ENCODE measurements around the gene GHDC. TPM values are rescaled to one million over a fixed set of nuclear protein-coding genes. Genes with fewer than 3 reads are reported as not detected.
A peak's percentile ranks its signal among the peaks of the same experiment; 100 is the strongest.

The GHDC gene
- total RNA-seq, 1 experiment from 2014 or later: 13.3 TPM

DNA sequence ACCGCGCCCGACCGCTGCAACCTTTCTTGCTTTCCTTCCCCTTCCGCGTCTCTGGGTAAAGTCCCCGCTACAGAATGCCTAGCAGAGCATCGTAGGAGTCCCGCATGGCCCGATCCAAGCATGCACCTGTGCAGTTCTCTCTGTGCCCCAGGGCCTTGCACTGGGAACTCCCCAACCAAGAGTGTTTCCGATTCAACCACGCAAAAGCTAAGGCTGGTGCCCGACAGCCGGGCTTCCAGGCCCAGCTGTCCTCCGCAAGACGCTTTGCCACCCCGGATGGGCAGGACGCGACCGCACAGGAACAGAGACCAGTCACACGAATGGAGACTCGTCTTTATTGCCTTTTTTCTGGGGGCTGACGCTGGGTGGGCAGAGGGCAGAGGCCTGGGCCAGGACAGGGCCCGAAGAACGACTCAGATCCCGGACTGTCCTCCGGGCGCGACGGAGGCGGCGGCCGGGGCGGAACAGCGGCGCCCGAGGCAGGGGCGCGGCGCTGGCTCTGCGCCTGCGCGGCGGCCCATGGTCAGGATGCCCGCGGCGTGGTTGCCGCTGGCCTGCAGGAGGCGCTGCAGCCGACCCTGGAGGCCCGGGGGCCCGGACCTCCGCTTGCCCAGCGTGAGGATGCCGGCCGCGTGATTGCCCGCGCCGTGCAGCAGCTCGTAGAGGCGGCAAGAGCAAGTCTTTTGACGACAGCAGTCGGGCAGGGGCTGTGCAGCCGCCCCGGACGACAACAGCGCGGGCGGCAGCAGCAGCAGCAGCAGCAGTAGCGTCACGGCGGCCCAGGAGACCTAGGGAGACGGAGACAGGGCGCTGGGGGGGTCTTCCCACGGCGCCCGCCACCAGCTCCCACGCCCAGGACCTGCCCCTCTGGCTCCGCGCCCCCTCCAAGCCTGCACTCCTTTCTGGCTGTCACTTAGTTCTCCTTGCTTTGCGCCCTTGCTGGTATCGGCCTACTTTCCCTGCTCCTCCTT lies 10.3 kb downstream of the GHDC start:
- no peak for DNase-seq (ENCODE audit: low read depth)

DNA sequence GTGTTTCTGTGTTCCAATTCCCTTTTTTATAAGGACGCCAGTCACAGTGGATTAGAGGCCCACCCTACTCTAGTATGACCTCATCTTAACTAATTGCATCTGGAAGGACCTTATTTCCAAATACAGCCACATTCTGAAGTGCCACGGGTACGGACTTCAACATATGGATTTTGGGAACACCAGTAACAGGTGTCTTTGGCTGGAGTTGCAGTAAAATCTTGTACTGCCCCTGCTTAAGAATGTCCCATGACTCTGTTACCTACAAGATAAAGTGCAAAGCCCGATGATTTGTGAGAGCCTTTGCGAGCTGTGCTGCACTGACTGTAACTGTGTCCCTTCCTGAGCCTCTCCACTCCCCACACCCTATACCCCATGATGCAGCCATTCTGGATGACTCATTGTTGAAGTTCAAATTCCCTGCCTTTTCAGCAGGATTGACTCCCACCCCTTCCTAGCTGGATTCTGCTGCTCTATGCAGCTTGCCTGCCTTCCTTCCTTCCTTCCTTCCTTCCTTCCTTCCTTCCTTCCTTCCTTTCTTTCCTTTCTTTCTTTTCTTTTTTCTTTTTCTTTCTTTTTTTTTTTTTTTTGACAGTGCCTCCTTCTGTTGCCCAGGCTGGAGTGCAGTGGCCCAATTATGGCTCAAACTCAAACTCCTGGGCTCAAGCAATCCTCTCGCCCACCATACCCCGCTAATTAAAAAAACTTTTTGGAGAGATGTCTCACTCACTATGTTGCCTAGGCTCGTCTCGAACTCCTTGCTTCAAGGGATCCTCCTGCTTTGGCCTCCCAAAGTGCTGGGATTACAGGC lies 11.2 kb downstream of the GHDC start:
- peak; percentile 74 for DNase-seq (ENCODE audit: low read depth)

DNA sequence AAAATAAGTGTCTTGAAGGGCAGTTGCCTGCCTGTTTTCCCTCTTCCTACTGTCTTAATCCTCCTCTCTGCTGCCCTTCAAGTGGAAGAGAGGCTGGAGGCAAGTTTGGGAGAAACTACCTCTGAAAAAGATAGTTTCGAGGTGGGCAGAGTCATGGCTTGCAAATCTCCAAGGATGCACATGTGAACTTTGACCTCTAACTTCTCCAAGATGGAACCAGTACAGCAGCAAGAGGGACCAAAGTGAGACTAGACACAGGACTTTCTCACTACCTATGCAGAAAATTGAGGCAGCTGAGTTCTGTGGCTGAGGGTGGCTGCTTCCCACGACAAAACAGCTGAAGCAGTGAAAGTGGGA lies 12.5 kb downstream of the GHDC start:
- DNase-seq (ENCODE audit: low read depth): no peak

DNA sequence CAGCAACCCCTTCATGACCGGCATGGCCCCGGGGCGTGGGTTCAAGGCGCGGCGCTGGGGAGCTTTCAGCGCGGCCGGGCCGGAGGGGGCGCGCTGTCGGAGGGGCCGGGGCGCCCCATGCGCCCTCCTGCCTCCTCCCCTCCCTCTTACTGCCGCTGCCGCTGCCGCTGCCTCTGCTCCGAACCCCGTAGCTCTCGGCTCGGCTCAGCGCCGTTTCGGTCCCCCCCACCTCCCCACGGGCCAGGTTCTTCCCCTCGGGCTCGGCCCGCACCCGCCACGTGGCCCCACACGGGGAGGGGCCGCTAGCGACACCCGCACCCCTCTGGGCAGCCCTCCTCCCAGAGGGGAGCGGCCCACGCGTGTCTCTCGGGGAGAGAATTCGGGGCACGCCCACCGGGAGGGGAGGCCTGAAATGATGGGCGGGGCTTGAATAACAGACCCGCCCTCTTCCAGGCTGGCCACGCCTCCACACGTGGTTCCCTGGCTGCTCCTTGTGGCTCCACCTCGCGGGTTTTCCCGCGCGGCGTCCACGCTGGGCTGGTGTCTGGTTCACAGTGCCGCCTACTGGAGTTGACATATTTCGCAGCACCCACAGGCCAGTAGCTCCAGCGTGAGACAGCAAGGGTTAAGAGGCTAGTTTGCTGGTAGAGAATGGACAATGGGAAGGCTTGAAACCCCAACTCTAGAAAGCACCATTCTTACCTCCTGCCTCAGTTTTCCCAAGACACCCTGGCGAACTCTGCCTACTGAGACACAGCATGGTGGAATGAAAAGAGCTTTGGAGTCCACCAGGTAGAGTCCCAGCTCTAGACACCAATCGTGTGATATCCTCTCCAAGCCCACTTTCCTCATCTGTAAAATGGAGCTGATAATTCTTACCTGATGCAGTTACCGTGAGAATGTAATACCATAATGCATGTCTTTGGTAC lies 13.1 kb downstream of the GHDC start, which contains the start of gene KCNH4:
TSS of gene KCNH4 (minus strand) at position 221 of the 929 bp plus-strand sequence. CDS start at position 24, 197 bp downstream.
- DNase-seq (ENCODE audit: low read depth): peak; percentile 46

DNA sequence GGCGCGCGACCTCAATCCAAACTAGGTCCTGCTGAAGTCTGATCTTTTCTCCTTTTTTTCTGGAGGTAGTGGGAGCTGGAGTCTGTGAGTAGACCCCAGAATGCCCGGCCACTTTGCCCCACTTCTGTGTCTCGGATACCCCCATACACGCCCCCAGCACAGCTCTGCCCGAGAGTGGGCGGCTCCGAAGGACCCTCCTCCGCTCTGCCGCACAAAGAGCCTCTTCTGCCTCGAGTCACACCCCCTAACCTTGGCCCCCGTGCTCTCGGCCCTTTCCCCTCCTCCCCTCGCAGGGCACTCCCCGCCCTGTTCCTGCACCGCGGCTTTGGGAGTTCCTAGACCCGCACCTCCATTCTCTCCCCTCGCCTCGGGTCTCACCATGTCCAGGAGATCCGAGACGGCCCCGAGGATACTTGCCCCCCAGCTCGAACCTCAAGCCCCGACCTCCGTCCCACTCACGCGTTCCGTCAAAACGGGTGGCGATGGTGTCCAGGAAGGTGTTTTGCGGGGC lies 13.8 kb downstream of the GHDC start:
- no peak for DNase-seq (ENCODE audit: low read depth)

DNA sequence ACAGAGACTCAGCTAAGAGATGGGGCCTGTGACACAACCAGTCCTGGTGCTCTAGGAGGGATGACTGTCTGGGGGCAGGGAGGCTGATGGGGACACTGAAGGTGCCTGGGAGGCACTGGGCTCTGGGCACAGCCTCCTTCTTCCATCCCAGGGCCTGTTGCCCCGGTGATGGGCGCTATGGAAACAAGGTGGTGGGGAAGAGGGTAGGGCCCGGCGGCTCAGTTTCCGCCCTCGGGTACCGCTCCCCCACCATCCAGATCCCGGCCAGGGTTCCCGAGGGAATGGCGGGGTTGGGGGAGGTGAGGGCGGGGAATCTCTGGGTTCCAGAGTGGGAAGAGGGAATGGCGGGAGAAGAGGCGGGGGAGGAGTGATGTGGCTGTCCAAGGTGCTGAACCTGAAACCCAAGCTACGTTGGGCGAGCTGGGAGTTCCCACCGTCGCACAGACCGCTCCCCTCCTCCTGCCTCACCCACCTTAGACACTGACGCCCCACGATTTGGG lies 14.3 kb downstream of the GHDC start:
- peak; percentile 25 for DNase-seq (ENCODE audit: low read depth)

DNA sequence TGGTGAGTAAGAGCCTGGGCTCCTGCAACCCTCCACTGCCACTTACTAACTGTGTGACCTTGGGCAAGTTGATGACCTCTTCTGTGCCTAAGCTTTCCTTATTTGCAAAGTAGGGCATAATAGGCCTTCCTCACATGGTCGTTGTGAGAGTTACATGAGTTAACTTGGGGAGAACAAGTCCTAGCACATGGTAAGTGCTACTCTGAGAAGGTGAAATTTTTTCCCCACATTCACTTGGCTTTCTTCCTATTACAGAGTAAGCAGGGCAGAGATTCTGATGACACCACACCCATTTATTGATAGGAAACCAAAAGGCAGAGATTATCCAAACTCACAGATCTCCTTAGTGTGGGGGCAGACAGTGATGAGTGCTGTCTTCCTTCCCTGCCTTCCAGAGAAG lies 15.0 kb downstream of the GHDC start:
- DNase-seq (ENCODE audit: low read depth): no peak

DNA sequence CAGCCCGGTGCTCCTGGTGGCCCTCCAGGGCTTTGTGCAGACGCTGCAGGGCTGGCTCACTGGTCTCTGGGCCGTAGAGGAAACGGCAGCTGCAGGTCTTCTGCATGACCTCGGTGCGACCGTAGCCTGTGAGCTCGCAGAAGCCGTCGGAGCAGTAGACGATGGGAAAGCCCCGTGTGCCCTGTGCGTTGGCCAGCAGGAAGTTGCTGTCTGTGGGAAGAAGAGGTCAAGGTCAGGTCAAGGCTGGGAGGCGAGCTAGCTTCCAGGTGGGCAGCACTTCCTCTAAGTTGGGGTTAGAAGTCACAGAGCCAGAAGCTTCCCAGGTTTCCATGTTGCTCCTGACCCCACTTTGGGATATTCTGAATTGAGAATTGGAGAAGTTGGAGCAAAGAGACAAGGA lies 15.5 kb downstream of the GHDC start:
- DNase-seq (ENCODE audit: low read depth): no peak

DNA sequence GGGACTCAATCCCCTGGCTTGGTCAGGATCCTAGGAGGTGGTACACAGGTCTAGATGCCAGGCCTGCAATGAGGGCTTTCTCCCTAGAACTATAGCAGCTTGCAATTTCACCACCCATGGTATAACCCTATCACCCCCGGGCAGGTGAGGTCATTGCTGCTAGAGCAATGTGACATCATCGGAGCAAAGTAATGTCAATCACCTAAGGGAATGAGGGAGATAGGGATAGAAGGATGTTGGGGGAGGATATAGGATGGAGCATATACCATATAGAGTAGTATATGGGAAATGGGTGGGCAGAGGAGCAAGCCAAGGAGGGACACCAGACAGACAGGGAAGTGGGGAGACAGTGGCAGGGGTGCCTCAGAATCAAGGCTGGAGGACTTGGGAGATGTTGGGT lies 16.6 kb downstream of the GHDC start:
- DNase-seq (ENCODE audit: low read depth): no peak

DNA sequence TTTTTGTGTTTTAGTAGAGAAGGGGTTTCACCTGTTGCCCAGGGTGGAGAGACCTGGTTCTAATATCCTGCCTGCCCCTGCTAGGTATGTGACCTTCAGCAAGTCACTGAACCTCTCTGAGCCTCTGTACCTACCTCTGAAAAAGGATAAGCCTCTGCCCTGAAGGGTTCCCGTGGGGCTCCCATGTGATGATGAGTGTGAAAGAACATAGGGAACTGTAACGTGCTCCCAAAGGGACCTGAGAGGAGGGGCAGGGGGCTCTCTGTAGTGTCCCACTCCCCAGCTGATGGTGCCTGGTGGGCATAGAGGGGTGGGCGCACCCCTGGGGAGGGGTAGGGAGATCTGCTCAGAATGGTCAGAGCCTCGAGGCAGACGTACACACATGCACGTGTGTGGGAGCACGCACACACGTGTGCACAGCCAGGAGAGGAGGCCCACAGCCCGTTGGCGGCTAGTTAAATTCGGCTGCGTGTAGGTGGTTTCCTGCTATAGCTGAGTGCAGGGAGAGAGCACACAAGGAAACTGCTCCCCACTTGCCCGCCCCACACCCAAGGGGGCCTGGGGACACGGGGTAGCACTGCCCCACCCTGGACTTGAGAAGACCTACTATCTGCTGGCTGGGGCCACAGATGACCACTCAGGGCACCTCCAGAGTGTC lies 20.0 kb downstream of the GHDC start:
- no peak for DNase-seq (ENCODE audit: low read depth)

DNA sequence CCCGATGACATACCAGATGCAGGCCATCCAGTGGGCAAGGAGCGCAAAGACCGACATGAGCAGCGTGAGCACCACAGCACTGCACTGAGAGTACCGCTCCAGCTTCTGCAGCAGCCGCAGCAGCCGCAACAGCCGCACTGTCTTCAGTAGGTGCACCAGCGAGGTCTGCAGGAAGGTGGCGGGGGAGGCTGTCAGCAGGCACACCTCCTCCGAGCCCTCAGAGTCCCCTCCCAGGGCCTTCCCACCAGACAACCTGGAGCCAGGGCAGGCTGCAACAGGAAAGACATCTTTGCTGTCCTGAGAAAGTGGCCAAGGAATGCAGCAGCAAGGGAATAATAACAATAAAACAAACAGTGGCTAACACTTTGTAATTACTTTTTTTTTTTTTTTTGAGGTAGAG lies 22.5 kb downstream of the GHDC start:
- no peak for DNase-seq (ENCODE audit: low read depth)

DNA sequence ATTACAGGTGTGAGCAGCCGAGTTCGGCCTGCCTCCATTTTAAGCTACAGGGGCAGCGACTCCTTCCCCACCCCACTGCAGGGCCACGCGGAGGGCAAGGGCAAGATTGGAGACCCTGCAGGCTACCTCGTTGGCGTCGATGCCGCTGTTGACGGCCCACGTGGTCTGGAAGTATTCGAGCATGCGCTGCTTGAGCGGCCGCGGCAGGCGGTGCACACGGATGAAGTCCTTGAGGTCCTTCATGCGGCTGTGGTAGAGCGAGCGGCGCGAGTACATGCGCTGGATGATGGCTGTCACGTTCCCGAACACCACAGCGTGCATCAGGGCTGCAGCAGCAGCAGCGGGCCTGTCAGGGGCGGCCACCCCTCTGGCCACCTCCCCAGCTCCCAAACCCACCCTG lies 24.9 kb downstream of the GHDC start:
- no peak for DNase-seq (ENCODE audit: low read depth)

DNA sequence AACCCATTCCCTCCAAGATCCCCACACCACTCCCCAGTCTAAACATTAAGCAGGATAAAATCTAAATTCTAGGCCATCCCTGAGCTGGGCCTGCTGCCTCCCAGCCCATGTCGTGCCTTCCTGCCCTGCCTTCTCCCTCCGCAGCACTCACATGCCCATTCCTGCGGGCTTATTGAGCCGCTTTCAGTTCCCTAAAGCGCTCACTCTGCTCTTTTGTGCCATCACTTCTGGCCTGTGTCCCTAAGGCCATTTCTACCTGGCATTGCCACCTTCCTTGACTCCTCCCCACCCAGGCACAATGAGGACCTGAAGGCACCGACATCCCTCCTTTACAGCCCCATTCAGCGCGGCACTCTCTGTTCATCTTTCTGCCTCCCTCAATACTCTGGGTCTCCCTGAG lies 26.5 kb downstream of the GHDC start:
- no peak for DNase-seq (ENCODE audit: low read depth)

DNA sequence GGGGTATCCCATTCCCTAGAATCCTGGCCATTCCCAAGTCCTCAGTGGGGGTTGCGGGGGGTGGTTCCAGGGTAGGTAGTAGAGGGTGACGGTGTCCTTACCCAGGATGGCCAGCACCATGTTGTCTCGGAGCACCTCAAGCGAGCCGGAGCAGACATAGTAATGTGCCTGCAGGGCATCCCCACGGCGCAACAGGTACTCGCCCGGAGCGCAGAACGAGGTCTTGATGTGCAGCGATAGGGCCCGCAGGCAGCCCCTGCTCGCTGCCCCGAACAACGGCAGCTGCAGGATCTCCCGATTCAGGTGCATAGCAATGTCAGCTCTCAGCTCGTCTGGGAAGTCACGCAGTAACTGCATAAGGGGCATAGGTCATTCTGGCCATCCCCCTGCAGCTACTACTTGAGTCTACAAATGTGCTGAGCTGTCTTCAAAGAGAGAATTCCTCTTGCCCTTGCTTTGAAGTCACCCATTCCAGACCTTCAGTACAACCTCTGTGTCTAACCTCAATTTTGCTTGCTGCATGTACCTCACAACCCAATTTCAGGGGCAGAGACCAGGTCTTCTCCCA lies 28.0 kb downstream of the GHDC start:
- DNase-seq (ENCODE audit: low read depth): no peak

DNA sequence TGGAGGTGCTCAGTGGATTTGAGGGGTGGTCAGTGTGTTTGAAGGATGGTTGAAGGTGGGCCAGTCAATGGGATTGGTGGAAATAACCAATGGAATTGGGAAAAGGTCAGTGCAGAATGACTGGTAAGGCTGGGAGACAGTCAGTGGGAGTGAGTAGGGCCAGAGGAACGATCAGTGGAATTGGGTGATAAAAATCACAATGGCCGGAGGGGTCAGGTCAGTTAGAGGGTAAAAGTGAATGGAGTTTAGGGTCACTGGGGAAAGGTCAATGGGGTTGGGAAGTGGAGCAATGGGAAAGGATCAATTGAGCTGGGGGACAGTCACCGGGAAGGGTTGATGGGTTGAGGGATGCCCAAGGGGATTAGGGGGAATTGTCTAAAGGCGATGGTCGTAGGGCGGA lies 28.5 kb downstream of the GHDC start:
- DNase-seq (ENCODE audit: low read depth): no peak

DNA sequence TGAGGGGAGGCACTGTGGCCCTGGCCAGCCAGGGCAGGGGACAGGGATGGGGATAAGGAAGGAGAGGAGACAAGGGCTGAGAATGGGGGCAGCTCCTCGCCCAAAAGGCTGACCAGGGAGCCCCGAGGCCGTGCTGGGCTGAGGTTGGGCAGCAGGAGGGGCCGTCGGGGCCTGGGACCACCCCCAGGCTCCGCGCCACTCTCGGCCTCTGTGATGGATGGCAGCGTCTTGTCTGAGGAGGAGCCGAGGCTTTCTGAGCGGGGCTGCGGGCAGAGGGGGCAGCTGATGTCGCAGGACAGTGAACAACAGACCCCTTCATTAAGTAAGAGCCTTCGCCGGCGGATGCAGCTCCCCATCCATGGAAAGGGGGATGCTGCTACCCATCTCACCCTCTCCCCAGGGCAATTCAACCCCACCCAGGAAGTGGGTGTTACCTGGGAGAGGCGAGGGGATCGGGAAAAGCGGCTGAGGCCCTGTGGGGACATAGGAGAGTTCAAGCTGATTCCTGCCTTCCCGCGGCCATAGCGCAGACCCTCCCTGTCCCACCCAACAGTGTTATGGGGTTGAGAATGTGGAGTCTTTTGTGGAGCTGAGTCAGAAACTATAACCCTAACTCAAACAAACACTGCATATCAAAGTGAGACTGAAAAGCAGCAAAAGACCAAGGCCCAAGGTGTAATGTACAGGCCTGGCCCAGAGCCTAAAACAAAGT lies 30.4 kb downstream of the GHDC start:
- no peak for DNase-seq (ENCODE audit: low read depth)

DNA sequence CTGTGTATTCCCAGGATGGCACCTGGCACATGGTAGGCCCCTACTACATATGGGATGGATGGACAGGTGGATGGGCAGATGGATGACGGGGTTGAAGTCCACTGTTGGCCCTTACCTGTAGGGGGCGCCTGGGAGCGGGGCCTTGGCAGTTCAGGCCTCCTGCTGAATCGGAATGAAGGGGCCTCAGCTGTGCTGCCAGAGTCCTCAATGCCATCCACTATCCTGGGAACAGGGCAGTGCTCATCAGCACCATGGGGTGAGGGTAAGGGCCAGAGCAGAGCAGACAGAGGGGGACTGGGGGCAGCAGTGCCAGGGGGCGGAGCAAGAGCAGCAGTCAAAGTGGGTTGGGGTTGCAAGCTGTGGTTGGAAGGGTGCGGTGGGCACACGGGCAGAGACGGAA lies 31.2 kb downstream of the GHDC start:
- no peak for DNase-seq (ENCODE audit: low read depth)

DNA sequence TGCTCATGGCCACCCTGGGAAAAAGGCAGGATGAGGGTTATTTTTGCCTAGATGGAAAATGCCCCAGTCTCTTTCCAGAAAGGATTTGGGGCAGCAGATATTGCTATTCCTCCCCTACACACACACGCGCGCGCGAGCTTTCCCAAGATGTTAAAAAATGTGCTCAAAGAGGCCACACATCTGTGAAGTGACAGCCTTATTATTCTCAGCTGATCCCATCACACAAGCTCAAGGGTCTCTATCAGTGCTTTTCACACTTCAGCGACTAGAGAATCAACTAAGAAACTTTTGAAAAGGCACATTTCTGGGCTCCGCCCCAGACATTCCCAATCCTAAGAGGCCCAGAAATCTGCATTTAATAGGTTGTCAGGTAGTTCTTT lies 33.8 kb downstream of the GHDC start:
- DNase-seq (ENCODE audit: low read depth): no peak

DNA sequence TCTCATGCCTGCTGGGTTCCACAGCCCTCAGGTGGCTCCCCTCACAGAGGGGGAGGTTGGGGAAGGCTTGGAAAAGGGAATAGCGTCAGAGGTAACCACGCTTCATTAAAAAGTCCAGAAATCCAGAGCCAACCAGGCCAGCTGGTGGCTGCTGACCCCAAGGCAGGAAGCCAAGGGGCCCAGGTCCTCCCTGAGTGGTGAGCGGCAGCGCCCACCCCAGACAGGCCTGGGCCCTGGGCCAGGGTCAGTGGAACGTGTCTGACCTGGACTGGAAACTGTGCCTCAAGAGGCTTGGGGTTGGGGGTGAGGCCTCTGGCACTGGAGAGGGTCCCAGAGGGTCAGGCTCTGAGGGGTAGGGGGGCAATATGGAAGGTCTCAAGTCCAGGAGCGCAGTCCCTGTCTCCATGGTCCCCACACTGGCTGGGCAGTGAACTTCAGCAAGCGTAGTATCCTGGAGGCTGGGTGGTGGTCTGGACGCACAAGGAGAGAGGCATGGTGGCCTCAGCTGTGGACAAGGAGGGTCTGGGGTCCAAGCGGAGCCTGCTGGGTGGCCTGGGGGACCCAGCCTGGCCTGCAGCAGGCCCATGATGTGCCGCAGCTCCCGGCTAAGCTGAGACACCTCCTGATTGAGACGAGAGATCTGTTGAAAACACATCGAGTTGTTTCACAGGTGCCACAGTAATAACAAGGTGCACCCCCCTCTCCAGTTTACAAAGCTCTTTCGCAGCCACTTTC lies 34.3 kb downstream of the GHDC start:
- DNase-seq (ENCODE audit: low read depth): no peak

Data from HT1080 (cell line).